K562 (cell line): ENCODE results near the gene GNAT1. TPM values are rescaled to one million over a fixed set of nuclear protein-coding genes. Genes with fewer than 3 reads are reported as not detected.
A peak's percentile ranks its signal among the peaks of the same experiment; 100 is the strongest.

ENCODE experiments used
- BCL6 ChIP-seq: fragments of 250-450 bp; sonication (Bioruptor Pico); IDR thresholded peaks from 2 replicates; pipeline ENCODE4 v1.4.0; 2020
- CHD1 ChIP-seq: fragments of 200-600 bp; sonication (generic); IDR thresholded peaks from one replicate; pipeline ENCODE4 v1.6.1; 2012; ENCODE audit warnings: mild to moderate bottlenecking, moderate library complexity, low read length, inconsistent platforms
- RB1 ChIP-seq: fragments of 450-650 bp; IDR thresholded peaks from 2 replicates; pipeline ENCODE4 v1.6.1; 2017; ENCODE audit warnings: low read depth, mild to moderate bottlenecking
- TCF7 ChIP-seq: sonication (generic); IDR thresholded peaks from 2 replicates; pipeline ENCODE4 v1.6.1; 2016; ENCODE audit warnings: antibody characterized with exemption, borderline replicate concordance
- polyA plus RNA-seq, 8 experiments: library from polyadenylated mRNA; depleted of rRNA in 4 of 8; stranded (reverse) in 5 of 8; unstranded in 3 of 8; fragments of >200 nt; fragmentation: Nextera tagmentation in 2 of 8; fragmentation: Illumina TruSeq in 1 of 8; extraction: Ambion mirVana in 2 of 8; extraction: Trizol in 1 of 8; gene quantifications; 2 replicates each; pipeline versions ENCODE4 v1.2.1 to v1.2.3, GENCODE V29; 2011 to 2014; ENCODE audit warnings: inconsistent platforms in 1 of 8, missing spikeins in 1 of 8
- total RNA-seq, 7 experiments: library from RNA; depleted of rRNA in 6 of 7; stranded (reverse); fragments of >200 nt in 6 of 7; fragmentation: Illumina TruSeq in 2 of 7; extraction: Trizol in 2 of 7; gene quantifications; 2 replicates each; pipeline versions ENCODE4 v1.2.1 to v1.2.3, GENCODE V29; 2011 to 2021; ENCODE audit warnings: low replicate concordance in 1 of 7
- TF ChIP-seq, protein P1 (sequence below): IDR thresholded peaks from 2 replicates; pipeline ENCODE4 v1.6.1; 2011; ENCODE audit warnings: borderline replicate concordance, low read depth, mild to moderate bottlenecking, moderate library complexity, low read length; ENCODE audit not compliant: insufficient read depth, poor library complexity, severe bottlenecking
- TF ChIP-seq, protein P2 (sequence below): sonication (generic); formaldehyde crosslinking; IDR thresholded peaks from 2 replicates; pipeline ENCODE4 v1.8.0; 2022; ENCODE audit warnings: missing genetic modification reagents, mild to moderate bottlenecking, moderate library complexity, borderline replicate concordance

Gene GNAT1
- total and polyA plus RNA-seq, 9 of the 15 experiments (the other 6 are each of a cell fraction or from before 2014, with no cell fraction given), result not detected

- TF ChIP-seq, protein P1, sequence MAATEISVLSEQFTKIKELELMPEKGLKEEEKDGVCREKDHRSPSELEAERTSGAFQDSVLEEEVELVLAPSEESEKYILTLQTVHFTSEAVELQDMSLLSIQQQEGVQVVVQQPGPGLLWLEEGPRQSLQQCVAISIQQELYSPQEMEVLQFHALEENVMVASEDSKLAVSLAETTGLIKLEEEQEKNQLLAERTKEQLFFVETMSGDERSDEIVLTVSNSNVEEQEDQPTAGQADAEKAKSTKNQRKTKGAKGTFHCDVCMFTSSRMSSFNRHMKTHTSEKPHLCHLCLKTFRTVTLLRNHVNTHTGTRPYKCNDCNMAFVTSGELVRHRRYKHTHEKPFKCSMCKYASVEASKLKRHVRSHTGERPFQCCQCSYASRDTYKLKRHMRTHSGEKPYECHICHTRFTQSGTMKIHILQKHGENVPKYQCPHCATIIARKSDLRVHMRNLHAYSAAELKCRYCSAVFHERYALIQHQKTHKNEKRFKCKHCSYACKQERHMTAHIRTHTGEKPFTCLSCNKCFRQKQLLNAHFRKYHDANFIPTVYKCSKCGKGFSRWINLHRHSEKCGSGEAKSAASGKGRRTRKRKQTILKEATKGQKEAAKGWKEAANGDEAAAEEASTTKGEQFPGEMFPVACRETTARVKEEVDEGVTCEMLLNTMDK, result peak; percentile 42
- TF ChIP-seq TCF7 (no peak), CHD1 (no peak), BCL6 (CRISPR knock-in tag) (no peak), RB1 (0 out of 2 replicates have a peak, but pooled peaks have one; percentile 37)
- TF ChIP-seq, protein P2, sequence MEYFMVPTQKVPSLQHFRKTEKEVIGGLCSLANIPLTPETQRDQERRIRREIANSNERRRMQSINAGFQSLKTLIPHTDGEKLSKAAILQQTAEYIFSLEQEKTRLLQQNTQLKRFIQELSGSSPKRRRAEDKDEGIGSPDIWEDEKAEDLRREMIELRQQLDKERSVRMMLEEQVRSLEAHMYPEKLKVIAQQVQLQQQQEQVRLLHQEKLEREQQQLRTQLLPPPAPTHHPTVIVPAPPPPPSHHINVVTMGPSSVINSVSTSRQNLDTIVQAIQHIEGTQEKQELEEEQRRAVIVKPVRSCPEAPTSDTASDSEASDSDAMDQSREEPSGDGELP, result peak; percentile 72
- TF ChIP-seq, all 486 proteins: peak for 42
These were observed 2.9 kb downstream of the GNAT1 start (continued) for GRCh38 chr3:50194128-50194902.
